Stimulated activated naive CD4-positive, alpha-beta T cell (primary cell): ENCODE measurements around the gene SWSAP1.
"Not testable (repeated sequence)": the region's sequence is repeated elsewhere in the genome, so short reads cannot be mapped to it uniquely, and the experiment has no call there.

Experiments
- DNase-seq, 6 experiments: peaks; one replicate each; lab custom pipeline; 2025; lab: John Stamatoyannopoulos, UW

SWSAP1 gene

GRCh38 chr19:11379269-11379845 lies 4.9 kb downstream of the SWSAP1 start:
- not testable (repeated sequence) for DNase-seq

GRCh38 chr19:11379857-11380350 lies 5.4 kb downstream of the SWSAP1 start:
- no peak for DNase-seq

GRCh38 chr19:11380653-11381537 lies 6.4 kb downstream of the SWSAP1 start:
- peak; percentile 94 to 99 (median 97) for DNase-seq

GRCh38 chr19:11382898-11383705 lies 8.6 kb downstream of the SWSAP1 start:
- DNase-seq = peak in 4 of 6 experiments; percentile 14 to 32 (median 27)

- DNase-seq = no peak
Measured at GRCh38 chr19:11383706-11384048, 9.2 kb downstream of the SWSAP1 start.

- DNase-seq = no peak
Measured at GRCh38 chr19:11384778-11385129, 10.3 kb downstream of the SWSAP1 start.

GRCh38 chr19:11387162-11388034 lies 12.9 kb downstream of the SWSAP1 start:
- peak in 2 of 6 experiments; percentile 15 to 35 for DNase-seq

- no peak for DNase-seq
Measured at GRCh38 chr19:11390359-11390758, 15.9 kb downstream of the SWSAP1 start.

GRCh38 chr19:11390933-11391680 lies 16.6 kb downstream of the SWSAP1 start:
- no peak for DNase-seq

GRCh38 chr19:11397089-11397610 lies 22.7 kb downstream of the SWSAP1 start:
- no peak for DNase-seq

GRCh38 chr19:11399667-11400066 lies 25.2 kb downstream of the SWSAP1 start:
- DNase-seq = no peak

GRCh38 chr19:11400798-11401197 lies 26.3 kb downstream of the SWSAP1 start:
- no peak for DNase-seq

GRCh38 chr19:11401808-11402543 lies 27.5 kb downstream of the SWSAP1 start:
- DNase-seq = no peak

GRCh38 chr19:11404588-11405222 lies 30.2 kb downstream of the SWSAP1 start:
- no peak for DNase-seq

- DNase-seq = peak in 4 of 6 experiments; percentile 13 to 47 (median 22)
Measured at GRCh38 chr19:11405846-11406643, 31.6 kb downstream of the SWSAP1 start.

GRCh38 chr19:11406703-11407236 lies 32.3 kb downstream of the SWSAP1 start:
- not testable (repeated sequence) for DNase-seq

GRCh38 chr19:11408591-11408990 lies 34.1 kb downstream of the SWSAP1 start:
- no peak for DNase-seq

GRCh38 chr19:11410682-11411081 lies 36.2 kb downstream of the SWSAP1 start:
- no peak for DNase-seq
